K562 (cell line): ENCODE data around the gene CEP170. TPM values are rescaled to one million over a fixed set of nuclear protein-coding genes. Genes with fewer than 3 reads are reported as not detected.

Source experiments
- ADNP ChIP-seq: fragments of 200-800 bp; sonication (Bioruptor generic); IDR thresholded peaks from 2 replicates; pipeline ENCODE4 v1.6.1; 2016; ENCODE audit warnings: missing genetic modification characterization, missing compliant biosample characterization
- DPF2 ChIP-seq: fragments of 450-650 bp; IDR thresholded peaks from 2 replicates; pipeline ENCODE4 v1.6.1; 2016
- ETS2 ChIP-seq: IDR thresholded peaks from 2 replicates; pipeline ENCODE4 v1.6.1; 2016; ENCODE audit warnings: borderline replicate concordance, missing genetic modification characterization, mild to moderate bottlenecking, moderate library complexity, missing compliant biosample characterization; ENCODE audit not compliant: poor library complexity, severe bottlenecking
- KAT8 ChIP-seq: fragments of 450-650 bp; IDR thresholded peaks from 2 replicates; pipeline ENCODE4 v1.6.1; 2016; ENCODE audit warnings: low read depth, mild to moderate bottlenecking
- NCOR1 ChIP-seq: fragments of 450-650 bp; IDR thresholded peaks from 2 replicates; pipeline ENCODE4 v1.6.1; 2016; ENCODE audit warnings: mild to moderate bottlenecking, moderate library complexity
- RCOR1 ChIP-seq, 2 experiments: IDR thresholded peaks; 2 replicates each; pipeline ENCODE4 v1.6.1; 2012; ENCODE audit warnings: low read depth in 2 of 2, low read length in 2 of 2, borderline replicate concordance in 1 of 2, improper control_type of control experiment in 1 of 2
- ZC3H4 ChIP-seq: sonication (generic); formaldehyde crosslinking; IDR thresholded peaks from 2 replicates; pipeline ENCODE4 v1.9.0; 2021; ENCODE audit warnings: missing genetic modification reagents, borderline replicate concordance
- ZNF316 ChIP-seq: fragments of 450-650 bp; IDR thresholded peaks from 2 replicates; pipeline ENCODE4 v1.6.1; 2016
- polyA plus RNA-seq, 8 experiments: library from polyadenylated mRNA; depleted of rRNA in 4 of 8; stranded (reverse) in 5 of 8; unstranded in 3 of 8; fragments of >200 nt; fragmentation: Nextera tagmentation in 2 of 8; fragmentation: Illumina TruSeq in 1 of 8; extraction: Ambion mirVana in 2 of 8; extraction: Trizol in 1 of 8; gene quantifications; 2 replicates each; pipeline versions ENCODE4 v1.2.1 to v1.2.3, GENCODE V29; 2011 to 2014; ENCODE audit warnings: inconsistent platforms in 1 of 8, missing spikeins in 1 of 8
- total RNA-seq, 7 experiments: library from RNA; depleted of rRNA in 6 of 7; stranded (reverse); fragments of >200 nt in 6 of 7; fragmentation: Illumina TruSeq in 2 of 7; extraction: Trizol in 2 of 7; gene quantifications; 2 replicates each; pipeline versions ENCODE4 v1.2.1 to v1.2.3, GENCODE V29; 2011 to 2021; ENCODE audit warnings: low replicate concordance in 1 of 7
- TF ChIP-seq, protein P1 (sequence below), 2 experiments: fragments of 450-650 bp in 1 of 2; sonication (generic) in 1 of 2; formaldehyde crosslinking in 1 of 2; IDR thresholded peaks; 2 replicates each; pipeline versions ENCODE4 v1.7.1 to v1.9.0; 2016 to 2022; ENCODE audit warnings: inconsistent platforms in 1 of 2, mild to moderate bottlenecking in 1 of 2, missing genetic modification reagents in 1 of 2
- TF ChIP-seq, protein P2 (sequence below): fragments of 250-450 bp; sonication (Bioruptor Pico); IDR thresholded peaks from 2 replicates; pipeline ENCODE4 v1.5.1; 2021; ENCODE audit warnings: mild to moderate bottlenecking
- TF ChIP-seq, protein P3 (sequence below): fragments of 450-650 bp; IDR thresholded peaks from 2 replicates; pipeline ENCODE4 v1.6.1; 2016

CEP170 gene
- total and polyA plus RNA-seq, 9 of the 15 experiments (the other 6 are each of a cell fraction or from before 2014, with no cell fraction given): 22.6 to 110 (median 68.5) TPM

DNA sequence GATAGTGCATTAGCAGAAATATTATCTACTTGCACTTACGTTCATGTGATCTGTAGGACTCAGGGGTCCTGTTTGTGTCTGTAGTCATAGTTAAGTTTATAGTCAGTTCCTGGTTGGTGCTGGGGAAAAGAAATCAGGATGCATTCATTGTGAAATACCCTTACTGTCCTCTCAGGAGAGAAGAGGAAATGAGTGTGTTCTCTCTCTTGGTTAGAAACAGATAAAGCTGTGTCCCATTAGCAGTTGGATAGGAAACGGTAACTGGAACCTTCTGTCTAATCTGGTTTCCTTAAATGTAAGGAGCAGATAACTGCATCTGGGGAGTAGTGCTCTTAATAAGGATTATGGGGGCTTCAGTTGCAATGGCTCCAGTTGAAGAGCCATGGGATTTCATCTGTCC is 9.6 kb upstream of the CEP170 start (continued):
- TF ChIP-seq, protein P1, sequence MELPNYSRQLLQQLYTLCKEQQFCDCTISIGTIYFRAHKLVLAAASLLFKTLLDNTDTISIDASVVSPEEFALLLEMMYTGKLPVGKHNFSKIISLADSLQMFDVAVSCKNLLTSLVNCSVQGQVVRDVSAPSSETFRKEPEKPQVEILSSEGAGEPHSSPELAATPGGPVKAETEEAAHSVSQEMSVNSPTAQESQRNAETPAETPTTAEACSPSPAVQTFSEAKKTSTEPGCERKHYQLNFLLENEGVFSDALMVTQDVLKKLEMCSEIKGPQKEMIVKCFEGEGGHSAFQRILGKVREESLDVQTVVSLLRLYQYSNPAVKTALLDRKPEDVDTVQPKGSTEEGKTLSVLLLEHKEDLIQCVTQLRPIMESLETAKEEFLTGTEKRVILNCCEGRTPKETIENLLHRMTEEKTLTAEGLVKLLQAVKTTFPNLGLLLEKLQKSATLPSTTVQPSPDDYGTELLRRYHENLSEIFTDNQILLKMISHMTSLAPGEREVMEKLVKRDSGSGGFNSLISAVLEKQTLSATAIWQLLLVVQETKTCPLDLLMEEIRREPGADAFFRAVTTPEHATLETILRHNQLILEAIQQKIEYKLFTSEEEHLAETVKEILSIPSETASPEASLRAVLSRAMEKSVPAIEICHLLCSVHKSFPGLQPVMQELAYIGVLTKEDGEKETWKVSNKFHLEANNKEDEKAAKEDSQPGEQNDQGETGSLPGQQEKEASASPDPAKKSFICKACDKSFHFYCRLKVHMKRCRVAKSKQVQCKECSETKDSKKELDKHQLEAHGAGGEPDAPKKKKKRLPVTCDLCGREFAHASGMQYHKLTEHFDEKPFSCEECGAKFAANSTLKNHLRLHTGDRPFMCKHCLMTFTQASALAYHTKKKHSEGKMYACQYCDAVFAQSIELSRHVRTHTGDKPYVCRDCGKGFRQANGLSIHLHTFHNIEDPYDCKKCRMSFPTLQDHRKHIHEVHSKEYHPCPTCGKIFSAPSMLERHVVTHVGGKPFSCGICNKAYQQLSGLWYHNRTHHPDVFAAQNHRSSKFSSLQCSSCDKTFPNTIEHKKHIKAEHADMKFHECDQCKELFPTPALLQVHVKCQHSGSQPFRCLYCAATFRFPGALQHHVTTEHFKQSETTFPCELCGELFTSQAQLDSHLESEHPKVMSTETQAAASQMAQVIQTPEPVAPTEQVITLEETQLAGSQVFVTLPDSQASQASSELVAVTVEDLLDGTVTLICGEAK (IDR thresholded peaks at IDR 0.05): 0 out of 2 replicates have a peak, but pooled peaks have one; percentile 12
- TF ChIP-seq, protein P1 (CRISPR knock-in tag; IDR thresholded peaks at IDR 0.05): no peak
- TF ChIP-seq ZC3H4 (CRISPR knock-in tag): no peak
- TF ChIP-seq, protein P2, sequence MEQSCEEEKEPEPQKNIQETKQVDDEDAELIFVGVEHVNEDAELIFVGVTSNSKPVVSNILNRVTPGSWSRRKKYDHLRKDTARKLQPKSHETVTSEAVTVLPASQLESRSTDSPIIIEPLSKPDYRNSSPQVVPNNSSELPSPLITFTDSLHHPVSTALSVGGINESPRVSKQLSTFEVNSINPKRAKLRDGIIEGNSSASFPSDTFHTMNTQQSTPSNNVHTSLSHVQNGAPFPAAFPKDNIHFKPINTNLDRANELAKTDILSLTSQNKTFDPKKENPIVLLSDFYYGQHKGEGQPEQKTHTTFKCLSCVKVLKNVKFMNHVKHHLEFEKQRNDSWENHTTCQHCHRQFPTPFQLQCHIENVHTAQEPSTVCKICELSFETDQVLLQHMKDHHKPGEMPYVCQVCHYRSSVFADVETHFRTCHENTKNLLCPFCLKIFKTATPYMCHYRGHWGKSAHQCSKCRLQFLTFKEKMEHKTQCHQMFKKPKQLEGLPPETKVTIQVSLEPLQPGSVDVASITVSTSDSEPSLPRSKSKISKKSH (CRISPR knock-in tag): no peak
- TF ChIP-seq, protein P3, sequence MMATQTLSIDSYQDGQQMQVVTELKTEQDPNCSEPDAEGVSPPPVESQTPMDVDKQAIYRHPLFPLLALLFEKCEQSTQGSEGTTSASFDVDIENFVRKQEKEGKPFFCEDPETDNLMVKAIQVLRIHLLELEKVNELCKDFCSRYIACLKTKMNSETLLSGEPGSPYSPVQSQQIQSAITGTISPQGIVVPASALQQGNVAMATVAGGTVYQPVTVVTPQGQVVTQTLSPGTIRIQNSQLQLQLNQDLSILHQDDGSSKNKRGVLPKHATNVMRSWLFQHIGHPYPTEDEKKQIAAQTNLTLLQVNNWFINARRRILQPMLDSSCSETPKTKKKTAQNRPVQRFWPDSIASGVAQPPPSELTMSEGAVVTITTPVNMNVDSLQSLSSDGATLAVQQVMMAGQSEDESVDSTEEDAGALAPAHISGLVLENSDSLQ: no peak
- TF ChIP-seq ZNF316: no peak
- TF ChIP-seq DPF2: peak; percentile 60; the same call in 1 of the 2 replicates
- no peak for TF ChIP-seq KAT8
- TF ChIP-seq ADNP (tag): no peak
- TF ChIP-seq ETS2 (tag): no peak
- TF ChIP-seq RCOR1 (IDR thresholded peaks at IDR 0.05; ENCODE audit: borderline replicate concordance in 1 of 2, low read depth in 2 of 2, low read length in 2 of 2): peak in 1 of 2 experiments; percentile 78; a peak in 2 of 4 replicates
- TF ChIP-seq NCOR1: 0 out of 2 replicates have a peak, but pooled peaks have one; percentile 21
